GOT3 (cell line): ENCODE results near the gene HIPK2.

Experiments used
- DNase-seq: peaks from one replicate; lab custom pipeline; 2025; ENCODE audit warnings: mixed read lengths; lab: John Stamatoyannopoulos, UW

The HIPK2 gene

GRCh38 chr7:139538881-139539635, 238.7 kb downstream of the HIPK2 start:
- no peak for DNase-seq

GRCh38 chr7:139536152-139536551, 241.6 kb downstream of the HIPK2 start:
- DNase-seq: no peak

- no peak for DNase-seq
Measured at GRCh38 chr7:139534966-139535651, 242.7 kb downstream of the HIPK2 start.

- DNase-seq: no peak
Measured at GRCh38 chr7:139534096-139534495, 243.7 kb downstream of the HIPK2 start.

GRCh38 chr7:139532636-139533155, 245.1 kb downstream of the HIPK2 start:
- no peak for DNase-seq

- DNase-seq: no peak
Measured at GRCh38 chr7:139531094-139531493, 246.7 kb downstream of the HIPK2 start.

- DNase-seq: no peak
Measured at GRCh38 chr7:139526578-139527544, 250.9 kb downstream of the HIPK2 start.

GRCh38 chr7:139525750-139526149, 252.0 kb downstream of the HIPK2 start:
- no peak for DNase-seq

GRCh38 chr7:139525239-139525638, 252.6 kb downstream of the HIPK2 start:
- DNase-seq: no peak

- no peak for DNase-seq
Measured at GRCh38 chr7:139523968-139524815, 253.6 kb downstream of the HIPK2 start.

- DNase-seq: no peak
Measured at GRCh38 chr7:139523199-139523941, 254.4 kb downstream of the HIPK2 start, which contains the start of gene CLEC2L. TSS of gene CLEC2L (plus strand) at chr7:139523685. CDS start at chr7:139523928, 243 bp downstream.

- DNase-seq: no peak
Measured at GRCh38 chr7:139522830-139523198, 255.0 kb downstream of the HIPK2 start.

GRCh38 chr7:139521439-139521838, 256.4 kb downstream of the HIPK2 start:
- DNase-seq: no peak

GRCh38 chr7:139515266-139515665, 262.5 kb downstream of the HIPK2 start:
- no peak for DNase-seq
